Endothelial cell of umbilical vein (primary cell): ENCODE results near the gene SLC25A40. TPM values are rescaled to one million over a fixed set of nuclear protein-coding genes. Genes with fewer than 3 reads are reported as not detected.

Source experiments
- BruUV-seq: library from RNA; stranded (reverse); fragments of 400-500 nt; replicated peaks from 2 replicates; lab custom pipeline; 2021; lab: Mats Ljungman, UMichigan
- CTCF ChIA-PET: fragments of 300-600, 350-600 bp; sonication (Branson Sonifier 250); formaldehyde crosslinking; loops from one replicate; lab custom pipeline; 2021; ENCODE audit warnings: antibody characterized with exemption, inconsistent platforms; lab: Charles Lee
- POLR2A ChIA-PET: fragments of 300-600, 350-600 bp; sonication (Branson Sonifier 250); formaldehyde crosslinking; loops from one replicate; lab custom pipeline; 2021; ENCODE audit warnings: antibody characterized with exemption, inconsistent platforms; lab: Charles Lee
- DNase-seq: peaks from one replicate; pipeline ENCODE4 v3.0.0-alpha.2; 2011; ENCODE audit warnings: low read depth, low spot score
- FAIRE-seq: peaks from 2 replicates; lab custom pipeline; 2011; peaks lifted over from hg19 to GRCh38; lab: Jason Lieb, UNC
- H2AFZ ChIP-seq: 2 replicates; pipeline ENCODE4 v1.6.0; 2012; ENCODE audit warnings: low read depth, low read length, control low read depth, inconsistent platforms
- H3K27ac ChIP-seq: 2 replicates; pipeline ENCODE4 v1.5.1; 2011; ENCODE audit warnings: low read depth, mild to moderate bottlenecking, control low read depth, low read length, moderate library complexity; ENCODE audit not compliant: insufficient read depth
- H3K27me3 ChIP-seq, 2 experiments: 2 replicates each; pipeline versions ENCODE4 v1.6.0 to v1.6.1; 2011; ENCODE audit warnings: low read length in 2 of 2, mixed read lengths in 1 of 2; ENCODE audit not compliant: control insufficient read depth in 2 of 2, insufficient read depth in 2 of 2
- H3K36me3 ChIP-seq, 2 experiments: 2 replicates in 1 of 2; 3 replicates in 1 of 2; pipeline ENCODE4 v1.5.1; 2011; ENCODE audit warnings: low read length in 2 of 2, mild to moderate bottlenecking in 1 of 2, moderate library complexity in 1 of 2; ENCODE audit not compliant: control insufficient read depth in 2 of 2, insufficient read depth in 2 of 2; ENCODE audit errors: extremely low read depth in 1 of 2
- H3K4me1 ChIP-seq: 3 replicates; pipeline ENCODE4 v1.5.1; 2011; ENCODE audit warnings: mild to moderate bottlenecking, low read length; ENCODE audit not compliant: control insufficient read depth, insufficient read depth; ENCODE audit errors: extremely low read depth
- H3K4me2 ChIP-seq: 2 replicates; pipeline ENCODE4 v1.6.1; 2011; ENCODE audit warnings: low read length, control low read depth, mixed read lengths; ENCODE audit not compliant: insufficient read depth
- H3K4me3 ChIP-seq, 3 experiments: fragments of 200-600 bp in 1 of 3; sonication (generic), shearing (Covaris generic) in 1 of 3; replicated peaks in 1 of 3; 2 replicates each; pipeline ENCODE4 v1.5.1; 2011 to 2016; ENCODE audit warnings: control low read depth in 3 of 3, low read length in 3 of 3, mild to moderate bottlenecking in 2 of 3, inconsistent platforms in 1 of 3, low read depth in 1 of 3, moderate library complexity in 1 of 3; ENCODE audit not compliant: insufficient read depth in 1 of 3
- H3K79me2 ChIP-seq: 2 replicates; pipeline ENCODE4 v1.6.0; 2012; ENCODE audit warnings: low read length, inconsistent platforms; ENCODE audit not compliant: control insufficient read depth, insufficient read depth
- H3K9ac ChIP-seq: replicated peaks from 2 replicates; pipeline ENCODE3; 2011; ENCODE audit warnings: low read length, control low read depth; ENCODE audit not compliant: insufficient read depth; ENCODE audit errors: extremely low read depth
- H3K9me1 ChIP-seq: replicated peaks from 3 replicates; pipeline ENCODE4 v1.6.0; 2011; ENCODE audit warnings: mild to moderate bottlenecking, low read length; ENCODE audit not compliant: control insufficient read depth, insufficient read depth; ENCODE audit errors: extremely low read depth
- H3K9me3 ChIP-seq: replicated peaks from 2 replicates; pipeline ENCODE4 v1.5.1; 2012; ENCODE audit warnings: low read length, inconsistent platforms; ENCODE audit not compliant: control insufficient read depth, insufficient read depth
- H4K20me1 ChIP-seq: replicated peaks from 2 replicates; pipeline ENCODE3; 2011; ENCODE audit warnings: mild to moderate bottlenecking, low read length; ENCODE audit not compliant: control insufficient read depth, insufficient read depth; ENCODE audit errors: extremely low read depth
- JUN ChIP-seq: IDR thresholded peaks from 2 replicates; pipeline ENCODE4 v1.6.1; 2011; ENCODE audit warnings: borderline replicate concordance, low read depth; ENCODE audit not compliant: insufficient read length, insufficient read depth
- dilution Hi-C: fragments of 300-500 bp; cut with MboI; formaldehyde crosslinking; loops from one replicate; pipeline ENCODE4 v1.15.0; 2019; ENCODE audit warnings: low sequenced_read_pairs; ENCODE audit not compliant: extremely low pct_ligation_motif_present
- intact Hi-C: fragments of 100-400 bp; cut with micrococcal nuclease; formaldehyde crosslinking; loops from one replicate; pipeline ENCODE4 v1.10.0; 2022
- polyA plus RNA-seq, 4 experiments: library from polyadenylated mRNA; depleted of rRNA in 3 of 4; stranded (reverse) in 3 of 4; unstranded in 1 of 4; fragments of >200 nt; gene quantifications; 2 replicates each; pipeline versions ENCODE4 v1.2.1 to v1.2.3, GENCODE V29; 2011 to 2012; ENCODE audit warnings: missing spikeins in 1 of 4
- total RNA-seq: library from RNA; stranded (reverse); gene quantifications from 2 replicates; pipeline ENCODE4 v1.2.3, GENCODE V29; 2021
- TF ChIP-seq, protein P1 (sequence below), 2 donors: IDR thresholded peaks; 1 replicate in 1 of 2; 2 replicates in 1 of 2; pipeline ENCODE4 v1.5.1; 2011; ENCODE audit warnings: low read length in 2 of 2, mild to moderate bottlenecking in 2 of 2, moderate library complexity in 2 of 2, control low read depth in 1 of 2, inconsistent platforms in 1 of 2, low read depth in 1 of 2; ENCODE audit not compliant: insufficient read depth in 1 of 2; ENCODE audit errors: extremely low read depth in 1 of 2

SLC25A40 gene
- total and polyA plus RNA-seq, 2 donors (not counting 3 experiments of a cell fraction or from before 2014, with no cell fraction given) = 7.1 to 17.1 TPM

DNA sequence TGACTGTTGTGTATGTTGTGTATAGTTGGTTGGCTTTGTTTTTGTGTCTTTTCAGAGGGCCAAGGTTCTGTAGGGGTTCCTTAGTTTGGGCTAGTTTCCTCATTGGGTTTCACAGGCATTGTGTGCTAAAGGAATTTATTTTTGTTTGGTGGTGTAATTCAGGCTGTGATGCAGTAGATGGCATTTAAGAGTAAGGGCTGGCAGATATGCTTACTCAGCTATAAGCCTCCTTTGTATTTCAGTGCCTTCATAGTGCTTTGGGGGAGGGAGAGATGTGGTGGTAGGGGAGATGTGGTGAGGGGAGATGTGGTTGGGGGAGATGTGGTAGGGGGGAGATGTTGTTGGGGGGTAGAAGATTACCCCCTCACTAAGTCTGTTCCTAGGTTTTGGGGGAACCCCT lies 91.7 kb downstream of the SLC25A40 start:
- H3K4me2 ChIP-seq = no peak overlapping the region
- H3K79me2 ChIP-seq = no peaks in the 10 kb centered on the region
- CTCF ChIA-PET = interaction anchor here (0.9 to 1.6 kb wide), 5 partner anchors 9 to 385 kb away, joined by 3 to 7 read pairs (median 4); no protein-coding TSS in a partner anchor
- H3K27ac ChIP-seq = no peak overlapping the region
- FAIRE-seq = no peak
- H3K36me3 ChIP-seq = no peaks in the 10 kb centered on the region
- no TSS peak for BruUV-seq
- no peaks in the 10 kb centered on the region for H4K20me1 ChIP-seq
- POLR2A ChIA-PET = no interaction called here
- DNase-seq = no peak
- H3K4me3 ChIP-seq = no peak overlapping the region
- TF ChIP-seq, protein P1, sequence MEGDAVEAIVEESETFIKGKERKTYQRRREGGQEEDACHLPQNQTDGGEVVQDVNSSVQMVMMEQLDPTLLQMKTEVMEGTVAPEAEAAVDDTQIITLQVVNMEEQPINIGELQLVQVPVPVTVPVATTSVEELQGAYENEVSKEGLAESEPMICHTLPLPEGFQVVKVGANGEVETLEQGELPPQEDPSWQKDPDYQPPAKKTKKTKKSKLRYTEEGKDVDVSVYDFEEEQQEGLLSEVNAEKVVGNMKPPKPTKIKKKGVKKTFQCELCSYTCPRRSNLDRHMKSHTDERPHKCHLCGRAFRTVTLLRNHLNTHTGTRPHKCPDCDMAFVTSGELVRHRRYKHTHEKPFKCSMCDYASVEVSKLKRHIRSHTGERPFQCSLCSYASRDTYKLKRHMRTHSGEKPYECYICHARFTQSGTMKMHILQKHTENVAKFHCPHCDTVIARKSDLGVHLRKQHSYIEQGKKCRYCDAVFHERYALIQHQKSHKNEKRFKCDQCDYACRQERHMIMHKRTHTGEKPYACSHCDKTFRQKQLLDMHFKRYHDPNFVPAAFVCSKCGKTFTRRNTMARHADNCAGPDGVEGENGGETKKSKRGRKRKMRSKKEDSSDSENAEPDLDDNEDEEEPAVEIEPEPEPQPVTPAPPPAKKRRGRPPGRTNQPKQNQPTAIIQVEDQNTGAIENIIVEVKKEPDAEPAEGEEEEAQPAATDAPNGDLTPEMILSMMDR (IDR thresholded peaks at IDR 0.05; ENCODE audit: extremely low read depth in 1 of 2, insufficient read depth in 1 of 2, low read depth in 1 of 2, low read length in 2 of 2) = peak in 1 of 2 donors; percentile 9
- TF ChIP-seq JUN = no peak
- H3K9ac ChIP-seq = no peak overlapping the region
- no peaks in the 10 kb centered on the region for H3K9me3 ChIP-seq
- H3K27me3 ChIP-seq = peaks cover 0 to 2% of the 10 kb centered on the region in 2 experiments
- H3K9me1 ChIP-seq = no peaks in the 10 kb centered on the region
- H2AFZ ChIP-seq = no peak overlapping the region
- no peaks in the 10 kb centered on the region for H3K4me1 ChIP-seq
- dilution Hi-C loops (no loop called here), intact Hi-C loops (no loop called here)

Other genes with a start within 250 kb of the SLC25A40 start
- gene RUNDC3B, start 248.0 kb downstream of the SLC25A40 start, total RNA-seq = 1.4 and 1.8 TPM in 2 replicates
- 0.10 and 0.25 TPM in 2 replicates for gene RUNDC3B, start 248.0 kb downstream of the SLC25A40 start, polyA plus RNA-seq
- 35.8 and 39.7 TPM in 2 replicates for gene DBF4, start 133 bp upstream of the SLC25A40 start, total RNA-seq
- gene DBF4, start 133 bp upstream of the SLC25A40 start, polyA plus RNA-seq = 2.6 and 3.7 TPM in 2 replicates
- 0.53 and 1.4 TPM in 2 replicates for gene ADAM22, start 57.9 kb upstream of the SLC25A40 start, total RNA-seq
- 0.19 and 0.33 TPM in 2 replicates for gene ADAM22, start 57.9 kb upstream of the SLC25A40 start, polyA plus RNA-seq